ENCODE measurements around the gene DACT2. TPM values are rescaled to one million over a fixed set of nuclear protein-coding genes. Genes with fewer than 3 reads are reported as not detected.

DACT2 gene
- total RNA-seq (not detected), polyA plus RNA-seq (under 1 TPM in 2 of 3 donors, not detected in 1; 0.04 to 0.09 TPM)
- long read RNA-seq, donor 1: 0 reads
- long read RNA-seq, donor 2: 0 reads

- Histone ChIP-seq H3K36me3 (no peaks in the 10 kb centered on the region), H3K27me3 (replicated peaks in 1 of 7) (peaks cover 0 to 69% (median 23%) of the 10 kb centered on the region in 7 donors), H3K4me1 (no peaks in the 10 kb centered on the region), H3K27ac (no peak within 1 kb of the TSS), H3K4me3 (peak within 1 kb of the TSS in 2 of 8 donors; percentile 11 to 27), H3K9me3 (peaks cover 0 to 13% (median 3%) of the 10 kb centered on the region in 8 donors)
- intact Hi-C loops (cut with DNase I; ENCODE audit: low total_unique reads): no loop called here
- WGBS, 5 donors: 3 to 18% (median 7%) methylated on average over 27 to 92 of the region's 92 CpGs
- TF ChIP-seq CTCF (IDR thresholded peaks at IDR 0.05 in 8 of 11, conservative IDR thresholded peaks at IDR 0.05 in 3 of 11) (no peak), POLR2AphosphoS5 (IDR thresholded peaks at IDR 0.05) (no peak), POLR2A (IDR thresholded peaks at IDR 0.05) (no peak)
- DNase-seq: no peak
Observed at GRCh38 chr6:168319279-168320111, at the start of gene DACT2. Gene DACT2 (minus strand): TSS chr6:168319777. CDS start chr6:168319633, 144 bp downstream.

GRCh38 chr6:168368936-168369335 is 49.4 kb upstream of the DACT2 start:
- peak; percentile 58 for DNase-seq
- H3K4me1 ChIP-seq: peaks cover 0 to 5% (median 0%) of the 10 kb centered on the region in 6 donors
- intact Hi-C loops (cut with DNase I; ENCODE audit: low total_unique reads): no loop called here

GRCh38 chr6:168368066-168368820 is 48.7 kb upstream of the DACT2 start:
- WGBS, 5 donors: 74 to 82% (median 77%) methylated on average over 12 of the region's 12 CpGs
- Histone ChIP-seq H3K27me3 (replicated peaks in 1 of 7) (peaks cover 0 to 38% (median 0%) of the 10 kb centered on the region in 7 donors), H3K36me3 (no peaks in the 10 kb centered on the region), H3K4me1 (peaks cover 0 to 5% (median 0%) of the 10 kb centered on the region in 6 donors), H3K4me3 (no peak overlapping the region), H3K9me3 (peaks cover 0 to 10% (median 0%) of the 10 kb centered on the region in 8 donors), H3K27ac (no peak overlapping the region)
- TF ChIP-seq POLR2A (IDR thresholded peaks at IDR 0.05): no peak
- no peak for TF ChIP-seq POLR2AphosphoS5 (IDR thresholded peaks at IDR 0.05)
- TF ChIP-seq CTCF (IDR thresholded peaks at IDR 0.05 in 8 of 11, conservative IDR thresholded peaks at IDR 0.05 in 3 of 11): no peak
- intact Hi-C loops (cut with DNase I; ENCODE audit: low total_unique reads): no loop called here
- DNase-seq: no peak

More at GRCh38 chr6:168368936-168369335, 49.4 kb upstream of the DACT2 start:
- Histone ChIP-seq H3K27me3 (replicated peaks in 1 of 7) (peaks cover 0 to 39% (median 0%) of the 10 kb centered on the region in 7 donors), H3K9me3 (peaks cover 0 to 10% (median 0%) of the 10 kb centered on the region in 8 donors), H3K36me3 (no peaks in the 10 kb centered on the region), H3K4me3 (no peak overlapping the region), H3K27ac (no peak overlapping the region)
- TF ChIP-seq POLR2A (IDR thresholded peaks at IDR 0.05) (no peak), CTCF (IDR thresholded peaks at IDR 0.05 in 8 of 11, conservative IDR thresholded peaks at IDR 0.05 in 3 of 11) (no peak), POLR2AphosphoS5 (IDR thresholded peaks at IDR 0.05) (no peak)
- 74 to 88% (median 80%) methylated on average over 7 of the region's 7 CpGs for WGBS, 5 donors

All from spleen (tissue), 13 donors.